HG03571 (cell line): ENCODE results near the gene CENPP.

ENCODE experiments used
- ATAC-seq: cut with Tn5 transposase; IDR thresholded peaks from one replicate; pipeline ENCODE4 v1.9.1; 2021; ENCODE audit not compliant: unreplicated experiment

Gene CENPP

GRCh38 chr9:92650839-92651621 is 325.3 kb downstream of the CENPP start:
- no peak for ATAC-seq

GRCh38 chr9:92652461-92652860 is 326.7 kb downstream of the CENPP start:
- no peak for ATAC-seq

DNA sequence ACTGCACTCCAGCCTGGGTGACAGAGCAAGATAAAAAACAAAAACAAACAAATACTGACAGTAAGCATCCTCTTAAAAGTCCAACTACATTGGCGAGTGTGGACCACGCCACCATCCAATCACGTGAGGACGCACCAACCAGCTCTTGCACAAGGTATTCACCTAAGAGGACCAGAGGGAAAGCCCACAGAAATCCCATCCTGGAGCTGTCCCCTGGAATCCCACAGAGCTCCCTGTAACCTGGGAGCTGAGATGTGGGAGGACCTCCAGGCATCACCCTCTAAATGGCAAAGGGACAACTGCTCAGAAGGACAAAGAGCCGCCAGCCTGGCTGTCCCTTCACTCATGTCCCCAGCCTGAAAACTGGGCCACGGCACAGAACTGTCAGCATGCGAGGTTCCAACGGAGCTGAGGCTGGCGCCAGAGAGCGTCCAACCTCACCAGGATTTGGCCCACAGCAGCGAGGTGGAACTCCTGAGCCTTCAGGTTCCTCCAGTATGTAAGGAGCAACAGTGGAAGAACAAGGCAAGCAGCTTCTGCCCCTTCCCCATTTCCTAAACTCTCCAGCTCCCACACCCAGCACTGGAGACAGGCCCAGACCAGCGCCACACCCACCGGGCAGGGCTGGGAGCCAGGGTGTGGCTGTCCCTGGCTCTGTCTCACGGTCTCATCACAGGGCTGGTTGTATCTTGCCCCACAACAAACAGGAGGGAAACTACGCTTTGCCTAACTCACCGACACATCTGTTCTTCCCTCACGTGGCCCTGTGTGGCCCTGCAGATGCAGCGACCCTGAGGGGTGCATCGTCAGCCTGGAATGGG is 328.9 kb downstream of the CENPP start:
- no peak for ATAC-seq

- no peak for ATAC-seq
Measured at GRCh38 chr9:92655366-92655765, 329.6 kb downstream of the CENPP start.

DNA sequence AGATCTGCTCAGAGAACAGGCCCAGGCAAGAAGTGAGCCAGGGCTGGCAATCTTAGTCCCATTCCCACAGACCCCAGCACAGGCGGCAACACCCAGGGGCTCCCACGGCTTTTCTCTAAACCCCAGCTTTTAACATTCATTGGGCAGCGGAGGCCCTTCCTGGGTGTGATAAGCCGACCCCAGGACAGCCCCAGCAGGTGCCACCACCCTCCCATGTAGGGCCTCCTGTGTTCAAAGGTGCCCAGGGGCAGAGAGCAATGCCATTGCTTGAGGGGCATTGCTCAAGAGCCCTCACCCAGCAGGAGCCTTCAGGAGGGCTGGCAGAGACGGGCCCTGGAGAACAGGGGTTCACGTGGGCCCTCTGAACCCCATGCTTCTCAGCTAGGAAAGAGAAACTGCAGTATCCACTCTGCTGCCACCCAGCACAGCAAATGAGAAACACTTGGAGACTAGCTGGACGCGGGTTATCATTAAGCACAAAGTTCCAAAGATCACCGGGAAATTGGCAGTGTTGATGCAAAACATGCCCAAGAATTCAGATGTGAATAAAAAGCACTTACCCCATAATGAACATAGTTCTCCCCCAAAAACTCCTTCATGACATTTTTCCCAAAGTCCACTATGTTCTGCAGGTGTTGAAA is 330.3 kb downstream of the CENPP start:
- ATAC-seq, result no peak

GRCh38 chr9:92656537-92656925 is 330.8 kb downstream of the CENPP start:
- no peak for ATAC-seq

- no peak for ATAC-seq
Measured at GRCh38 chr9:92657296-92658094, 331.7 kb downstream of the CENPP start.

DNA sequence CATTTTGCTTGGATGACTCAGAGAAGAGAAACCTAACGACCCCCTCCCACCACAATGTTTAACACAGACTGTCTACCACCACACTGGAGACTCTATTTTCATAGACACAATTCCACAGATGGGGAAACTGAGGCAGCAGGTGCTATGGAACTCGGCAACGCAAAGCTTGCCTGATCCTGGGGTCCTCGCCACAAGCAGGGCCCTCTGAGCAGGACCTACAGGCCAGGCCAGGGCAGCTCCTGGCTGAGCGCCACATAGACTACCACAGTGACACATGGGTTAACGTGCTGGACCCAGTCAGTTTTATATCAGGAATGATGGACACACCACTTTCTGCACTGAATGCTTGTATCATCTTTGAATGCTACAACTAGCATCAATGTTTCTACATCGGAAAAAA is 332.4 kb downstream of the CENPP start:
- no peak for ATAC-seq

DNA sequence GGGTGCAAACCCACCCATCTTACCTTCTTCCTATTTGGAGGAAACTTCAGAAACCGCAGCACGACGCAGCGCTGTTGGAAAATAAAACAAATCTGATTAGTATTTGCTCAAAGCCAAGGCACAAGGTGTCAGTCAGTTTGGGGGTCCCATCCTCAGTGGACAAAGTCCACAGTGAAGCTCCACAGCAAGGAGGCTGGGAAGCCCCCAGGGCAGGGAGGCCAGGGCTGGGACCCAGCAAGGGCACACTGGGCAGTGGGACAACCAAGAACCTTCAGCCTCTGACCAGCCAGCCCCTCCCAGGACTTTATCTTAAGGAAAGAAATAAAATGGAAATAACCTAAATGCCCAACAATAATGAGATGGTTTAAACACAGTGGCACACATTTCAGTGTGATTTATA is 332.9 kb downstream of the CENPP start:
- no peak for ATAC-seq

GRCh38 chr9:92659601-92660000 is 333.8 kb downstream of the CENPP start:
- ATAC-seq, result no peak

DNA sequence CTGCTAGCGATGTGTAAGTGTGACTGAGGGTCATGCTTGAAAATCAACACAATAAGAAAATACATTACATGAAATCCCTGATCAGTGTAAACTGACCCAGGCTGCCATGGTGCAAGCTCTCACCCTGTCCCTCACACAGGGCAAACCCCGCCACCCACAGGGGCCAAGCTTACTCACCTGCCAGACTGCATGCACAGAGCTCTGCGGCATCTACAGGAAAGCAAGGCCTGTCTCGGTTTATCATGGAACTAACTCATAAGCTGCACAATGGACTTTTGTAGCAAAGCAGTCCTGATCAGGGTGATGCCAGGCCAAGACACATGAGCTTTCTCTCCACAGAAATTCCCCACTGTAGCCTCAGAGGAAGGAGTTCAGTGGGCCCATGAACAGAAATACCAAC is 334.5 kb downstream of the CENPP start:
- no peak for ATAC-seq

DNA sequence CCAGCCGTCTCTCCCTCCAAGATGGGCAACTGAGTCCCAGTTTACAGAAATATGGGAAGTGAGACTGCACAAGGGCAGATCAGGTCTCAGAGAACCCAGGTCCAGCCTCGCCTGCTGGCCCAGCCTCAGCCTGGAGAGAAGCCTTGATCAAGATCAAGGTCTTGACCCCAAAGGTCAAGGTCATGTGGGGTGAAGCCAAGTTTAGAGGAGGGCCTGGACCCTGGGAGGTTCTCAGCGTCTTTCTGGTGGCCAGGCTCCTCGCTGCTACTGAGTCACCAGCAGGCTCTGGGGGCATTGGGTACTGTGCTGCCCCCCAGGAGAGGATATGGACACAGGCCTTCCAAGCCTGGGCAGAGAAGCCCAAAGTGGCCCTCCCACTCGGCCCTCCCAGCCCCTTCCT is 335.4 kb downstream of the CENPP start:
- ATAC-seq, result no peak

DNA sequence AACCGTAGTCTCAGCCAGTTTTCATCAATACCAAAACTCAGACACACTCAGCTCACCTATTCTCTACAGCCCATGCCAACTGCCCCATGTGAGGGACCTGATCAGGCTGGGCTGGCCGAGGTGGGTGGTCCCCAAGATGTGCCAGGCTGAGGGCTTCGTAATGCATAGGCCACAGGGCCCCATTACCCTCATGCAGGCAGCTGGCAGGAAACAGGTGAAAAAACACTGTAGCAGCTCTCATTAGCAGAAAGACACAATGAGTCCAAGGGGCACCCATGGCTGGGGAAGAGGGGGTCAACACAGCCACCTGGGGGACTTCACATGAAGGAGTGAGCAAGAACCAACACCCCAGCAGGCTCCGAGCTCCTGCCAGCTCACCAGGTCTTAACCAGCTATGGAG is 336.0 kb downstream of the CENPP start:
- no peak for ATAC-seq

GRCh38 chr9:92663126-92663525 is 337.4 kb downstream of the CENPP start:
- no peak for ATAC-seq

- no peak for ATAC-seq
Measured at GRCh38 chr9:92663951-92664350, 338.2 kb downstream of the CENPP start.

GRCh38 chr9:92664394-92665152 is 338.8 kb downstream of the CENPP start:
- no peak for ATAC-seq

DNA sequence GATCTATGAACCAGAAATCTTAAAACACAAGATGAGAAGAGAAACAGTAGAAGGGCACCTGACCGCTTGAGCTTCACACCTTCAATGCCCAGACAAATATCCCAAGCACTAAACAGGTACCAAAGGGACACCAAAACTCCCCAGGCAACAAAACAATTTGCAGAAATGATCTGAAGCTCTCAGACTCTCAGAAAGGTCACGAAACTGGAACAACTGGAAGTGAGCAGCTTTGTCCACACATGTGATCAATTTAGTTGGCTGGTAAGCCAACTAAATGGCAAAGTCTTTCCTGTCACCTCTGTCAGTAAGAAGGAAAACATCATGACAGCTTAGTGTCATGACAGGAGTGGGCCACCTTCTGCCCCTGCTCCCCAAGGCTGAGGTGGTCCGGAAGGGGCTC is 340.1 kb downstream of the CENPP start:
- no peak for ATAC-seq

DNA sequence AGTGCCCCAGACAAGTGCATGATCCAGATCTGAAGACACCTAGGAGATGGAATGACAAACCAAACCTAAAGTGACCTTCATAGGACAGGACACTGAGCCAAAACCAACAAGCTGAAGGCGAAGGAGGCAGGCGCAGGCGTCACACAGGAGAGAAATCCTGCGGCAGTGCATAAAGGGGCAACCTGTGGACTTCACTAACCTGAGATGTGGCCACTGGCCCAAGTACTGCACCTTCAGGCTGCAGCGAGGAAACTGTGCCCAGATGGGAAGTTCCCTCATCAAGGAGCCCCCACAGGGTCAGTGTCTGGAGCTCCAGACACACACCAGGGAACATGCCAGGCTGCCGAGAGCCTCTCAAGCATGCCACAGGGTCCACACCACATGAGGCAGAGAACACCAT is 340.5 kb downstream of the CENPP start:
- ATAC-seq, result no peak

DNA sequence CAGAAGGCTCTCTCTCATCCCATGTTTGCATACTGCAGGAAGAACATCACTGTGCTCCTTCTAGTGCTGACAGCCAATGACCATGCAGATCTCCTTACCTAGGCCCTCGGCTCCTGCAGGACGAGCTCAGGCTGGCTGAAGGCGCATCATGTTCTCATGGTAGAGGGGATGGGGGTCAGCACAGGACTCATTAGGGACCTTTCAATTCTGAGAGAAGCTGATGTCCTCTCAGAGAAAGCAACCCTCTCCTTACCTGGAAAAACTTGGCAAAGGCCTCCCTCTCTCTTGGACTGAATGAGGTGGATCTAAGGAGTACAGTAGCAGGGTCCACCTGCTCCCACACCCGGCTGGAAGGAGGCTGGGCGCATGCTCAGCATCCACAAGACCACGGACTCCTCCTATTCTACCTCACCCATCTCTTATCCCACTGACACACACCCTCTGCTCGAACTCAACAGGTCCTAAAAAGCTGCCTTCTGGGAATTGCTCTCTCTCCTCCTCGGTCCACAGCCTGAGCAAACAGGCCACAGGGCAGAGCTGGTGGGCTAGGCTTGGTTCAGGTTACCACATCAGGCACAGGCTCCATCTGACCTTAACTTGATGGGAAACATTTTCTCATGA is 341.3 kb downstream of the CENPP start:
- no peak for ATAC-seq
